MM.1S (cell line): ENCODE data around the gene TMIE.

Experiments used
- DNase-seq: peaks from one replicate; pipeline ENCODE4 v3.0.0-alpha.2; 2015
- H2AFZ ChIP-seq: fragments of 300-600 bp; sonication (generic); 2 replicates; pipeline ENCODE4 v1.6.0; 2016; ENCODE audit warnings: antibody characterized with exemption, low read length
- H3F3A ChIP-seq: fragments of 300-600 bp; sonication (generic); 2 replicates; pipeline ENCODE4 v1.6.1; 2016; ENCODE audit warnings: mild to moderate bottlenecking, antibody characterized with exemption, low read length, moderate library complexity, mixed read lengths; ENCODE audit not compliant: insufficient read depth
- H3K27ac ChIP-seq: fragments of 300-600 bp; sonication (generic); 2 replicates; pipeline ENCODE4 v1.5.1; 2016; ENCODE audit warnings: mild to moderate bottlenecking, low read length
- H3K27me3 ChIP-seq: fragments of 300-600 bp; sonication (generic); replicated peaks from 2 replicates; pipeline ENCODE4 v1.6.0; 2016; ENCODE audit warnings: low read length; ENCODE audit not compliant: insufficient read depth
- H3K36me3 ChIP-seq: fragments of 300-600 bp; sonication (generic); replicated peaks from 2 replicates; pipeline ENCODE4 v1.6.1; 2016; ENCODE audit warnings: mild to moderate bottlenecking, low read length, mixed read lengths; ENCODE audit not compliant: insufficient read depth
- H3K4me1 ChIP-seq: fragments of 300-600 bp; sonication (generic); 2 replicates; pipeline ENCODE4 v1.6.1; 2016; ENCODE audit warnings: low read length, mixed read lengths
- H3K4me2 ChIP-seq: fragments of 300-600 bp; sonication (generic); 2 replicates; pipeline ENCODE4 v1.6.0; 2016; ENCODE audit warnings: low read depth, low read length
- H3K4me3 ChIP-seq: fragments of 300-600 bp; sonication (generic); 2 replicates; pipeline ENCODE4 v1.5.1; 2016; ENCODE audit warnings: low read length, mixed read lengths
- H3K79me2 ChIP-seq: fragments of 300-600 bp; sonication (generic); 2 replicates; pipeline ENCODE4 v1.6.1; 2016; ENCODE audit warnings: mixed run types, low read length, mixed read lengths
- H3K9ac ChIP-seq: fragments of 300-600 bp; sonication (generic); 2 replicates; pipeline ENCODE4 v1.6.1; 2016; ENCODE audit warnings: low read length, mixed read lengths
- H3K9me2 ChIP-seq: fragments of 300-600 bp; sonication (generic); replicated peaks from 2 replicates; pipeline ENCODE4 v1.6.1; 2016; ENCODE audit warnings: mild to moderate bottlenecking, low read length, mixed read lengths; ENCODE audit not compliant: insufficient read depth
- H3K9me3 ChIP-seq: fragments of 300-600 bp; sonication (generic); replicated peaks from 2 replicates; pipeline ENCODE4 v1.6.1; 2016; ENCODE audit warnings: mild to moderate bottlenecking, low read length, mixed read lengths; ENCODE audit not compliant: insufficient read depth
- H4K20me1 ChIP-seq: fragments of 300-600 bp; sonication (generic); 2 replicates; pipeline ENCODE4 v1.6.1; 2016; ENCODE audit warnings: mild to moderate bottlenecking, low read length, moderate library complexity, mixed read lengths; ENCODE audit not compliant: insufficient read depth
- CTCF ChIP-seq: fragments of 300-600 bp; sonication (generic); IDR thresholded peaks from 2 replicates; pipeline ENCODE4 v1.5.1; 2016; ENCODE audit warnings: antibody characterized with exemption, low read length, mixed read lengths
- EZH2 ChIP-seq: fragments of 300-600 bp; sonication (generic); optimal IDR thresholded peaks from 2 replicates; pipeline ENCODE3; 2017; ENCODE audit warnings: low read depth, mild to moderate bottlenecking, antibody characterized with exemption, low read length, mixed read lengths
- EZH2phosphoT487 ChIP-seq: fragments of 300-600 bp; sonication (generic); IDR thresholded peaks from 2 replicates; pipeline ENCODE4 v1.6.1; 2018; ENCODE audit warnings: antibody characterized with exemption, low read length

Gene TMIE

GRCh38 chr3:46694520-46694919 is 6.7 kb upstream of the TMIE start:
- no peaks in the 10 kb centered on the region for H3K9me3 ChIP-seq
- H3K36me3 ChIP-seq, result no peaks in the 10 kb centered on the region
- no peaks in the 10 kb centered on the region for H3K9me2 ChIP-seq
- peaks cover 10% of the 10 kb centered on the region for H3K27me3 ChIP-seq
- H3K4me1 ChIP-seq, result peaks cover 12% of the 10 kb centered on the region
- TF ChIP-seq EZH2phosphoT487 (no peak), EZH2 (no peak), CTCF (no peak)
- H3F3A ChIP-seq, result no peaks in the 10 kb centered on the region
- H3K4me2 ChIP-seq, result no peak overlapping the region
- H3K9ac ChIP-seq, result no peak overlapping the region
- H2AFZ ChIP-seq, result no peak overlapping the region
- DNase-seq, result no peak
- H3K4me3 ChIP-seq, result no peak overlapping the region
- no peaks in the 10 kb centered on the region for H3K79me2 ChIP-seq
- no peak overlapping the region for H3K27ac ChIP-seq
- no peaks in the 10 kb centered on the region for H4K20me1 ChIP-seq

DNA sequence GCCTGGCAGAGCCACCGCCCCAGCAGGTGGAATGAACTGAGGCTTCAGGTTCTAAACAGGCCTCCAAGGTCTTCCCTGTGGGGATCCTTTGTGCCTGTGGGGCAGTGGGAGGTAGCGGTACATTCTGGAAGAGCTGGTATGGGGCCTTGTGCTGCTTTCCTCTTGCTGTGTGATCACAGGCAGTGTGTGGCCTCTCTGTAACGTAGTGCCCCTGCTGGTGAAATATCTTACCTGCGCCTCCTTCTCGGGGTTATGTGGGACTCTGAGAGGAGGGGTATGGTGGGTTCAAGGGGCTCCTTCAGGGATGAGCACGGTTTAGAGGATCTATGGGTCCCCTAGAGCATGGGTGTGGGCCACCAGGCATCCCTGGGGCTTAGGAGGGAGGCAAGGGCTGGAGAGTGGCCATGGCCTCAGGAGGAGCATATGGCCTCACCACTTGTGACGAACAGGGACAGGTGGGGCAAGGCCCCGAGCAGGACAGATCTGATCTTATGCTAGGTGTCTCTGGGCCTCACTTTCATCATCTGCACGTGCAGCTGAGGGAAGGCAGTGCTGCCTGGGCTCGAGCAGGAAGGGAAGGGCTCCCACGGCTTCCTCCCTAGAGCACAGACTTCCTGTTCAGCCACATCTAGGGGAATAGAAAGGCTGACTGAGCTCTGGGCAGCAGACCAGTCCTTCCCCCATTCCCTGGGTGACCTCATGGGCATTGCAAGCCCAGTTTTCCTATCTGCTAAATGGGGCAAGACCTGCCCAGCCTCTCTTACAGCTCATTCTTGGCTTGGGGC is 5.8 kb upstream of the TMIE start:
- peaks cover 10% of the 10 kb centered on the region for H3K27me3 ChIP-seq
- no peaks in the 10 kb centered on the region for H3K9me2 ChIP-seq
- H4K20me1 ChIP-seq, result no peaks in the 10 kb centered on the region
- no peak overlapping the region for H3K27ac ChIP-seq
- H3K9me3 ChIP-seq, result no peaks in the 10 kb centered on the region
- H3K79me2 ChIP-seq, result no peaks in the 10 kb centered on the region
- TF ChIP-seq EZH2phosphoT487 (no peak), CTCF (peak; percentile 45), EZH2 (no peak)
- no peak overlapping the region for H3K9ac ChIP-seq
- H3K4me1 ChIP-seq, result peaks cover 12% of the 10 kb centered on the region
- H2AFZ ChIP-seq, result peak overlapping the region; percentile 63
- no peaks in the 10 kb centered on the region for H3F3A ChIP-seq
- H3K4me2 ChIP-seq, result peak overlapping the region; percentile 18; the same call in 1 of the 2 replicates
- no peaks in the 10 kb centered on the region for H3K36me3 ChIP-seq
- no peak overlapping the region for H3K4me3 ChIP-seq
- peak; percentile 37 for DNase-seq

DNA sequence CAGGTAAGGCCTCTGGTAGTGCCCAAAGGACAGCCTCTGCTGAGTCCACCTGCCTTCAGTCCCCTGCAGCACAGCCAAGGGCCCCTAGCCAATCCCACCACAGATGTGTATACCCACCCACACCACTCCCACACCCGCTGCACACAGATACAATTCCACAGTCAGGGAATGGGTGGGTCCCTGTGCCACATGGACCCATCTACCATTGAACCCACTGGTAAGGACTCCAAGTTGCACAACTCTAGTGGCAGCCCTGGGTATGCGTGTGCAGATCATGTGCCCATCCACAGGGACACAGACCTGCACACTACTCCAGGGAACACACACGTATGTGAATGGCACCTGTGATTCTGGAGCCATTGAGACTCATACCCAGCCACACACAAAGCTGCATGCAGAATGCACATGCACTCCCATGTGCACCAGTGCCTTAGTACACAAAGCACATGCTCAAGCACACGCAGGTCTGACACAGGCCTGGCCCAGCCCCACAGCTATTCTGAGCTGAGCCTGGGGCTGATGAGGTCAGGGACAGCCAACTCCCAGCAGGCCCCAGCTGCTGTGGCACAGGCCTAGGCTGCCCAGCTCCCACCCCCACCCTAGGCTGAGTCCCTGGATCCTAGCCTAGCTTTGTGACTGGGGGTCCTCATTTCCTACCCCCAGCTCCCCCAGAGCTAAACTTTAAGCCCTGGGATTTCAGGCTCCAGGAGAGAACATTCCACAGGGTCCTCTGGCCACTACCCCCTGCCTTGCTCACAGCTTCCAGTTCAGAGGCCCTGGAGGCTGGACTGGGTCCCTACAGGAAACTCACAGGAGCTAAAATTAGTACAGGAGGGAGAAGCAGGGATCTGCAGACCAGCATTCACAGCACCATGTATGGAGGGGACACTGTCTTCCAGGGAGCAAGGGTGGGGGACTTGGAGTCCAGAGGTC is 5.0 kb upstream of the TMIE start:
- no peak for DNase-seq
- TF ChIP-seq EZH2phosphoT487, result no peak
- no peak for TF ChIP-seq EZH2
- TF ChIP-seq CTCF, result no peak
- H3K4me1 ChIP-seq, result peaks cover 12% of the 10 kb centered on the region
- no peak overlapping the region for H3K9ac ChIP-seq
- peak overlapping the region; percentile 63; the same call in 1 of the 2 replicates for H2AFZ ChIP-seq
- H3K4me3 ChIP-seq, result no peak overlapping the region
- peaks cover 11% of the 10 kb centered on the region for H3K27me3 ChIP-seq
- no peaks in the 10 kb centered on the region for H3K9me2 ChIP-seq
- no peaks in the 10 kb centered on the region for H4K20me1 ChIP-seq
- no peaks in the 10 kb centered on the region for H3F3A ChIP-seq
- no peaks in the 10 kb centered on the region for H3K36me3 ChIP-seq
- H3K4me2 ChIP-seq, result 0 out of 2 replicates have a peak overlapping the region, but pooled peaks have one; percentile 18
- no peaks in the 10 kb centered on the region for H3K79me2 ChIP-seq
- no peak overlapping the region for H3K27ac ChIP-seq
- no peaks in the 10 kb centered on the region for H3K9me3 ChIP-seq
